Smooth muscle cell (in vitro differentiated cells): Measurements from ENCODE around the gene CEP85L. TPM values are rescaled to one million over a fixed set of nuclear protein-coding genes. Genes with fewer than 3 reads are reported as not detected.

Experiments used
- DNase-seq: peaks from one replicate; lab custom pipeline; 2025; ENCODE audit not compliant: unreplicated experiment; lab: John Stamatoyannopoulos, UW
- H2AFZ ChIP-seq: fragments of 200-600 bp; sonication (generic); 2 replicates; pipeline ENCODE4 v1.6.0; 2016; ENCODE audit warnings: antibody characterized with exemption, low read depth, mild to moderate bottlenecking
- H3F3A ChIP-seq: fragments of 200-600 bp; sonication (generic); 2 replicates; pipeline ENCODE4 v1.6.0; 2017; ENCODE audit warnings: antibody characterized with exemption, low read depth
- H3K27ac ChIP-seq: fragments of 200-600 bp; sonication (generic); 2 replicates; pipeline ENCODE4 v1.5.1; 2016; ENCODE audit warnings: low read depth, mild to moderate bottlenecking
- H3K27me3 ChIP-seq: fragments of 200-600 bp; sonication (generic); 2 replicates; pipeline ENCODE4 v1.6.1; 2016; ENCODE audit warnings: low read depth, mild to moderate bottlenecking
- H3K36me3 ChIP-seq: fragments of 200-600 bp; sonication (generic); 2 replicates; pipeline ENCODE4 v1.5.1; 2016; ENCODE audit warnings: low read depth
- H3K4me1 ChIP-seq: fragments of 200-600 bp; sonication (generic); 2 replicates; pipeline ENCODE4 v1.5.1; 2016; ENCODE audit warnings: low read depth
- H3K4me2 ChIP-seq: fragments of 200-600 bp; sonication (generic); 2 replicates; pipeline ENCODE4 v1.6.0; 2016; ENCODE audit warnings: mild to moderate bottlenecking
- H3K4me3 ChIP-seq: fragments of 200-600 bp; sonication (generic); 2 replicates; pipeline ENCODE4 v1.5.1; 2016; ENCODE audit warnings: mild to moderate bottlenecking
- H3K79me2 ChIP-seq: fragments of 200-600 bp; sonication (generic); 2 replicates; pipeline ENCODE4 v1.6.0; 2016; ENCODE audit warnings: low read depth, mild to moderate bottlenecking
- H3K9ac ChIP-seq: fragments of 200-600 bp; sonication (generic); 2 replicates; pipeline ENCODE4 v1.6.0; 2016; ENCODE audit warnings: low read depth
- H3K9me3 ChIP-seq: fragments of 200-600 bp; sonication (generic); replicated peaks from 2 replicates; pipeline ENCODE4 v1.5.1; 2016; ENCODE audit warnings: low read depth
- H4K20me1 ChIP-seq: fragments of 200-600 bp; sonication (generic); 2 replicates; pipeline ENCODE4 v1.6.0; 2016; ENCODE audit warnings: low read depth
- CTCF ChIP-seq: fragments of 200-600 bp; sonication (generic); IDR thresholded peaks from 2 replicates; pipeline ENCODE4 v1.5.1; 2017; ENCODE audit warnings: borderline replicate concordance, mild to moderate bottlenecking, antibody characterized with exemption; ENCODE audit not compliant: insufficient read depth, poor library complexity, severe bottlenecking
- WGBS: methylation state at CpG from one replicate; pipeline ENCODE4 v1.1.7; 2016; ENCODE audit warnings: low lambda C conversion rate; 5-methylcytosine and 5-hydroxymethylcytosine counted together
- polyA plus RNA-seq: library from polyadenylated mRNA; unstranded; fragments of >200 nt; fragmentation: Nextera tagmentation; extraction: Ambion mirVana; gene quantifications from 2 replicates; pipeline ENCODE4 v1.2.1, GENCODE V29; 2016
- total RNA-seq: library from RNA; depleted of rRNA; stranded (reverse); fragments of >200 nt; gene quantifications from 2 replicates; pipeline ENCODE4 v1.2.3, GENCODE V29; 2014

CEP85L gene
- total and polyA plus RNA-seq, 2 experiments from 2014 or later, result 36.5 to 65.6 TPM

- H3K27me3 ChIP-seq, result no peaks in the 10 kb centered on the region
- H3K4me1 ChIP-seq, result no peaks in the 10 kb centered on the region
- TF ChIP-seq CTCF, result no peak
- H4K20me1 ChIP-seq, result peaks cover 7% of the 10 kb centered on the region
- no peaks in the 10 kb centered on the region for H3K9me3 ChIP-seq
- no peak overlapping the region for H3K4me3 ChIP-seq
- DNase-seq, result no peak
- H3K36me3 ChIP-seq, result no peaks in the 10 kb centered on the region
- WGBS, result 100% methylated on average over 4 of the region's 4 CpGs
- H3K79me2 ChIP-seq, result peaks cover 63% of the 10 kb centered on the region
- H3F3A ChIP-seq, result peaks cover 10% of the 10 kb centered on the region
- no peak overlapping the region for H3K9ac ChIP-seq
- H3K4me2 ChIP-seq, result no peak overlapping the region
- no peak overlapping the region for H3K27ac ChIP-seq
- no peak overlapping the region for H2AFZ ChIP-seq
Observed at GRCh38 chr6:118625833-118626232, 25.6 kb downstream of the CEP85L start.

GRCh38 chr6:118621799-118622470 is 29.5 kb downstream of the CEP85L start:
- no peak for TF ChIP-seq CTCF
- peak overlapping the region; percentile 27 for H3K9ac ChIP-seq
- peaks cover 36% of the 10 kb centered on the region for H4K20me1 ChIP-seq
- H3K4me1 ChIP-seq, result no peaks in the 10 kb centered on the region
- H3K9me3 ChIP-seq, result no peaks in the 10 kb centered on the region
- H2AFZ ChIP-seq, result peak overlapping the region; percentile 45
- peak overlapping the region; percentile 86 for H3K27ac ChIP-seq
- no peaks in the 10 kb centered on the region for H3K27me3 ChIP-seq
- no peaks in the 10 kb centered on the region for H3F3A ChIP-seq
- DNase-seq, result no peak
- H3K4me2 ChIP-seq, result peak overlapping the region; percentile 50
- peaks cover 49% of the 10 kb centered on the region for H3K79me2 ChIP-seq
- H3K36me3 ChIP-seq, result no peaks in the 10 kb centered on the region
- no peak overlapping the region for H3K4me3 ChIP-seq
- WGBS, result 55% methylated on average over 7 of the region's 7 CpGs

- Histone ChIP-seq H3K27ac (no peak overlapping the region), H3K9ac (no peak overlapping the region), H3F3A (no peaks in the 10 kb centered on the region), H3K4me2 (no peak overlapping the region), H3K9me3 (no peaks in the 10 kb centered on the region), H3K4me1 (no peaks in the 10 kb centered on the region), H3K27me3 (no peaks in the 10 kb centered on the region), H2AFZ (no peak overlapping the region), H3K4me3 (no peak overlapping the region), H3K79me2 (peaks cover 48% of the 10 kb centered on the region), H3K36me3 (no peaks in the 10 kb centered on the region), H4K20me1 (peaks cover 47% of the 10 kb centered on the region)
- no peak for TF ChIP-seq CTCF
- 94% methylated on average over 4 of the region's 4 CpGs for WGBS
- DNase-seq, result no peak
Observed at GRCh38 chr6:118620202-118620601, 31.2 kb downstream of the CEP85L start.

- Histone ChIP-seq H4K20me1 (peaks cover 57% of the 10 kb centered on the region), H3K36me3 (no peaks in the 10 kb centered on the region), H3K27ac (no peak overlapping the region), H3K9ac (no peak overlapping the region), H3K4me1 (no peaks in the 10 kb centered on the region), H3K9me3 (no peaks in the 10 kb centered on the region), H3K27me3 (no peaks in the 10 kb centered on the region), H2AFZ (no peak overlapping the region), H3K79me2 (peaks cover 50% of the 10 kb centered on the region), H3K4me2 (no peak overlapping the region), H3F3A (no peaks in the 10 kb centered on the region), H3K4me3 (no peak overlapping the region)
- DNase-seq, result peak; percentile 21
- TF ChIP-seq CTCF, result peak; percentile 84
- WGBS, result 44% methylated on average over 15 of the region's 15 CpGs
Observed at GRCh38 chr6:118618676-118619377, 32.6 kb downstream of the CEP85L start.
